Gastrocnemius medialis (tissue), 4 donors: Measurements from ENCODE around the gene ASB18.
"Not testable (repeated sequence)": the region's sequence is repeated elsewhere in the genome, so short reads cannot be mapped to it uniquely, and the experiment has no call there.

Experiments used
- POLR2A ChIP-seq, 2 donors: fragments of 450-650 bp; IDR thresholded peaks; one replicate each; pipeline ENCODE4 v1.6.1; 2017; ENCODE audit warnings: antibody characterized with exemption in 2 of 2, mild to moderate bottlenecking in 2 of 2, moderate library complexity in 2 of 2
- TF ChIP-seq, protein P1 (sequence below), 5 experiments: fragments of 450-650 bp in 3 of 5; fragments of 200-600 bp in 2 of 5; sonication (generic) in 2 of 5; IDR thresholded peaks in 4 of 5; conservative IDR thresholded peaks in 1 of 5; 1 replicate in 4 of 5; 2 replicates in 1 of 5; pipeline ENCODE4 v1.5.1; 2016 to 2019; ENCODE audit warnings: antibody characterized with exemption in 5 of 5, mild to moderate bottlenecking in 3 of 5, moderate library complexity in 3 of 5

DNA sequence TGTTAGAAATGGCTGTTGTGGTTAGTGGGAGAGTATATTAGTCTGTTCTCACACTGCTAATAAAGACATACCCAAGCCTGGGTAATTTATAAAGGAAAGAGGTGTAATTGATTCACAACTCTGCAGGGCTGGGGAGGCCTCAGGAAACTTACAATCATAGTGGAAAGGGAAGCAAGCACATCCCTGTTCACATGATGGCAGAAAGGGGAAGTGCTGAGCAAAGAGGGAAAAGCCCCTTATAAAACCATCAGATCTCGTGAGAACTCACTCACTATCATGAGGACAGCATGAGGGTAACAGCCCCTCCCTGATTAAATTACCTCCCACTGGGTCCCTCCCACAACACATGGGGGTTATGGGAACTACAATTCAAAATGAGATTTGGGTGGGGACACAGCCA, 24.2 kb upstream of the ASB18 start:
- TF ChIP-seq POLR2A (IDR thresholded peaks at IDR 0.05), result not testable (repeated sequence)
- TF ChIP-seq, protein P1, sequence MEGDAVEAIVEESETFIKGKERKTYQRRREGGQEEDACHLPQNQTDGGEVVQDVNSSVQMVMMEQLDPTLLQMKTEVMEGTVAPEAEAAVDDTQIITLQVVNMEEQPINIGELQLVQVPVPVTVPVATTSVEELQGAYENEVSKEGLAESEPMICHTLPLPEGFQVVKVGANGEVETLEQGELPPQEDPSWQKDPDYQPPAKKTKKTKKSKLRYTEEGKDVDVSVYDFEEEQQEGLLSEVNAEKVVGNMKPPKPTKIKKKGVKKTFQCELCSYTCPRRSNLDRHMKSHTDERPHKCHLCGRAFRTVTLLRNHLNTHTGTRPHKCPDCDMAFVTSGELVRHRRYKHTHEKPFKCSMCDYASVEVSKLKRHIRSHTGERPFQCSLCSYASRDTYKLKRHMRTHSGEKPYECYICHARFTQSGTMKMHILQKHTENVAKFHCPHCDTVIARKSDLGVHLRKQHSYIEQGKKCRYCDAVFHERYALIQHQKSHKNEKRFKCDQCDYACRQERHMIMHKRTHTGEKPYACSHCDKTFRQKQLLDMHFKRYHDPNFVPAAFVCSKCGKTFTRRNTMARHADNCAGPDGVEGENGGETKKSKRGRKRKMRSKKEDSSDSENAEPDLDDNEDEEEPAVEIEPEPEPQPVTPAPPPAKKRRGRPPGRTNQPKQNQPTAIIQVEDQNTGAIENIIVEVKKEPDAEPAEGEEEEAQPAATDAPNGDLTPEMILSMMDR (IDR thresholded peaks at IDR 0.05 in 4 of 5, conservative IDR thresholded peaks at IDR 0.05 in 1 of 5), result not testable (repeated sequence)
